Measurements from ENCODE around the gene SNRPF.

SNRPF gene

GRCh38 chr12:95863337-95863736 is 4.6 kb downstream of the SNRPF start:
- no peak overlapping the region for H3K4me3 ChIP-seq
- H3K36me3 ChIP-seq (ENCODE audit: insufficient read depth, low read length), result peaks cover 80% of the 10 kb centered on the region
- no peak overlapping the region for H3K27ac ChIP-seq
- no peak overlapping the region for H3K9ac ChIP-seq (ENCODE audit: insufficient read length)
- DNase-seq (ENCODE audit: low read depth, low spot score), result no peak
- TF ChIP-seq POLR2AphosphoS5 (IDR thresholded peaks at IDR 0.05; ENCODE audit: borderline replicate concordance, low read depth, low read length) (no peak), EZH2 (IDR thresholded peaks at IDR 0.05) (no peak), FOXP2 (optimal IDR thresholded peaks at IDR 0.05; ENCODE audit: control extremely low read depth, extremely low read length, insufficient read depth) (no peak)
- H3K9me3 ChIP-seq (ENCODE audit: low read depth, low read length), result peaks cover 9% of the 10 kb centered on the region

GRCh38 chr12:95870897-95871296 is 12.1 kb downstream of the SNRPF start:
- no peaks in the 10 kb centered on the region for H3K9me3 ChIP-seq (ENCODE audit: low read depth, low read length)

GRCh38 chr12:95874452-95874851 is 15.7 kb downstream of the SNRPF start:
- TF ChIP-seq FOXP2 (optimal IDR thresholded peaks at IDR 0.05; ENCODE audit: control extremely low read depth, extremely low read length, insufficient read depth), result no peak
- no peak for TF ChIP-seq EZH2 (IDR thresholded peaks at IDR 0.05)
- TF ChIP-seq POLR2AphosphoS5 (IDR thresholded peaks at IDR 0.05; ENCODE audit: borderline replicate concordance, low read depth, low read length), result no peak
- no peak overlapping the region for H3K27ac ChIP-seq
- no peaks in the 10 kb centered on the region for H3K9me3 ChIP-seq (ENCODE audit: low read depth, low read length)

More at GRCh38 chr12:95870897-95871296, 12.1 kb downstream of the SNRPF start:
- H3K27ac ChIP-seq, result no peak overlapping the region
- peaks cover 62% of the 10 kb centered on the region for H3K36me3 ChIP-seq (ENCODE audit: insufficient read depth, low read length)
- no peak overlapping the region for H3K9ac ChIP-seq (ENCODE audit: insufficient read length)
- no peak for TF ChIP-seq FOXP2 (optimal IDR thresholded peaks at IDR 0.05; ENCODE audit: control extremely low read depth, extremely low read length, insufficient read depth)
- TF ChIP-seq EZH2 (IDR thresholded peaks at IDR 0.05), result no peak
- no peak for TF ChIP-seq POLR2AphosphoS5 (IDR thresholded peaks at IDR 0.05; ENCODE audit: borderline replicate concordance, low read depth, low read length)
- no peak overlapping the region for H3K4me3 ChIP-seq
- DNase-seq (ENCODE audit: low read depth, low spot score), result no peak

GRCh38 chr12:95877622-95878021 is 18.9 kb downstream of the SNRPF start:
- H3K9ac ChIP-seq (ENCODE audit: insufficient read length), result no peak overlapping the region
- no peak for TF ChIP-seq EZH2 (IDR thresholded peaks at IDR 0.05)
- TF ChIP-seq POLR2AphosphoS5 (IDR thresholded peaks at IDR 0.05; ENCODE audit: borderline replicate concordance, low read depth, low read length), result no peak
- no peak for TF ChIP-seq FOXP2 (optimal IDR thresholded peaks at IDR 0.05; ENCODE audit: control extremely low read depth, extremely low read length, insufficient read depth)
- no peak overlapping the region for H3K27ac ChIP-seq
- H3K9me3 ChIP-seq (ENCODE audit: low read depth, low read length), result no peaks in the 10 kb centered on the region
- no peak for DNase-seq (ENCODE audit: low read depth, low spot score)
- H3K36me3 ChIP-seq (ENCODE audit: insufficient read depth, low read length), result peaks cover 12% of the 10 kb centered on the region
- H3K4me3 ChIP-seq, result no peak overlapping the region

More at GRCh38 chr12:95874452-95874851, 15.7 kb downstream of the SNRPF start:
- H3K4me3 ChIP-seq, result no peak overlapping the region
- H3K9ac ChIP-seq (ENCODE audit: insufficient read length), result no peak overlapping the region
- DNase-seq (ENCODE audit: low read depth, low spot score), result no peak
- H3K36me3 ChIP-seq (ENCODE audit: insufficient read depth, low read length), result peaks cover 27% of the 10 kb centered on the region

GRCh38 chr12:95880895-95881294 is 22.1 kb downstream of the SNRPF start:
- DNase-seq (ENCODE audit: low read depth, low spot score), result no peak
- TF ChIP-seq EZH2 (IDR thresholded peaks at IDR 0.05) (no peak), POLR2AphosphoS5 (IDR thresholded peaks at IDR 0.05; ENCODE audit: borderline replicate concordance, low read depth, low read length) (no peak), FOXP2 (optimal IDR thresholded peaks at IDR 0.05; ENCODE audit: control extremely low read depth, extremely low read length, insufficient read depth) (no peak)
- H3K4me3 ChIP-seq, result no peak overlapping the region
- no peak overlapping the region for H3K27ac ChIP-seq
- H3K36me3 ChIP-seq (ENCODE audit: insufficient read depth, low read length), result no peaks in the 10 kb centered on the region
- 0 out of 2 replicates have a peak, but pooled peaks cover 6% of the 10 kb centered on the region for H3K9me3 ChIP-seq (ENCODE audit: low read depth, low read length)
- no peak overlapping the region for H3K9ac ChIP-seq (ENCODE audit: insufficient read length)

GRCh38 chr12:95881331-95881955 is 22.7 kb downstream of the SNRPF start:
- Histone ChIP-seq H3K9ac (ENCODE audit: insufficient read length) (no peak overlapping the region), H3K27ac (no peak overlapping the region), H3K9me3 (ENCODE audit: low read depth, low read length) (0 out of 2 replicates have a peak, but pooled peaks cover 6% of the 10 kb centered on the region), H3K36me3 (ENCODE audit: insufficient read depth, low read length) (no peaks in the 10 kb centered on the region), H3K4me3 (no peak overlapping the region)
- no peak for DNase-seq (ENCODE audit: low read depth, low spot score)
- no peak for TF ChIP-seq POLR2AphosphoS5 (IDR thresholded peaks at IDR 0.05; ENCODE audit: borderline replicate concordance, low read depth, low read length)
- TF ChIP-seq FOXP2 (optimal IDR thresholded peaks at IDR 0.05; ENCODE audit: control extremely low read depth, extremely low read length, insufficient read depth), result no peak
- no peak for TF ChIP-seq EZH2 (IDR thresholded peaks at IDR 0.05)

GRCh38 chr12:95882080-95882479 is 23.3 kb downstream of the SNRPF start:
- H3K4me3 ChIP-seq, result no peak overlapping the region
- H3K36me3 ChIP-seq (ENCODE audit: insufficient read depth, low read length), result no peaks in the 10 kb centered on the region
- H3K9me3 ChIP-seq (ENCODE audit: low read depth, low read length), result 0 out of 2 replicates have a peak, but pooled peaks cover 6% of the 10 kb centered on the region
- H3K9ac ChIP-seq (ENCODE audit: insufficient read length), result no peak overlapping the region
- no peak for TF ChIP-seq EZH2 (IDR thresholded peaks at IDR 0.05)
- no peak for TF ChIP-seq POLR2AphosphoS5 (IDR thresholded peaks at IDR 0.05; ENCODE audit: borderline replicate concordance, low read depth, low read length)
- TF ChIP-seq FOXP2 (optimal IDR thresholded peaks at IDR 0.05; ENCODE audit: control extremely low read depth, extremely low read length, insufficient read depth), result no peak
- no peak overlapping the region for H3K27ac ChIP-seq
- no peak for DNase-seq (ENCODE audit: low read depth, low spot score)

- Histone ChIP-seq H3K9me3 (ENCODE audit: low read depth, low read length) (0 out of 2 replicates have a peak, but pooled peaks cover 6% of the 10 kb centered on the region), H3K27ac (no peak overlapping the region), H3K9ac (ENCODE audit: insufficient read length) (no peak overlapping the region), H3K36me3 (ENCODE audit: insufficient read depth, low read length) (no peaks in the 10 kb centered on the region), H3K4me3 (no peak overlapping the region)
- TF ChIP-seq POLR2AphosphoS5 (IDR thresholded peaks at IDR 0.05; ENCODE audit: borderline replicate concordance, low read depth, low read length), result no peak
- no peak for TF ChIP-seq FOXP2 (optimal IDR thresholded peaks at IDR 0.05; ENCODE audit: control extremely low read depth, extremely low read length, insufficient read depth)
- TF ChIP-seq EZH2 (IDR thresholded peaks at IDR 0.05), result no peak
- DNase-seq (ENCODE audit: low read depth, low spot score), result no peak
Measured at GRCh38 chr12:95882873-95883272, 24.1 kb downstream of the SNRPF start.
